KBM-7 (cell line): ENCODE data around the gene GIT1.

ENCODE experiments used
- DNase-seq: peaks from one replicate; pipeline ENCODE4 v3.0.0-alpha.2; 2015
- in situ Hi-C: fragments of 300-500 bp; cut with MboI; formaldehyde crosslinking; loops from 2 replicates; pipeline ENCODE4 v1.14.3; 2020; ENCODE audit warnings: low sequenced_read_pairs, low pct_unique_long_range_greater_than_20kb, mixed read lengths

Gene GIT1

GRCh38 chr17:29585080-29585751, 4.2 kb downstream of the GIT1 start:
- peak; percentile 58 for DNase-seq
- in situ Hi-C loops, result no loop called here

- in situ Hi-C loops, result no loop called here
- peak; percentile 71 for DNase-seq
Measured at GRCh38 chr17:29584452-29585079, 4.9 kb downstream of the GIT1 start.

GRCh38 chr17:29583324-29584248, 5.9 kb downstream of the GIT1 start:
- in situ Hi-C loops, result no loop called here
- DNase-seq, result no peak

- no peak for DNase-seq
- in situ Hi-C loops, result no loop called here
Measured at GRCh38 chr17:29582772-29583171, 6.7 kb downstream of the GIT1 start.

- no peak for DNase-seq
- in situ Hi-C loops, result no loop called here
Measured at GRCh38 chr17:29582254-29582765, 7.1 kb downstream of the GIT1 start.

GRCh38 chr17:29581583-29582253, 7.7 kb downstream of the GIT1 start:
- in situ Hi-C loops, result no loop called here
- DNase-seq, result no peak

- in situ Hi-C loops, result no loop called here
- peak; percentile 92 for DNase-seq
Measured at GRCh38 chr17:29579866-29580771, 9.3 kb downstream of the GIT1 start.

- in situ Hi-C loops, result no loop called here
- DNase-seq, result no peak
Measured at GRCh38 chr17:29578626-29579485, 10.6 kb downstream of the GIT1 start.

- in situ Hi-C loops, result no loop called here
- DNase-seq, result no peak
Measured at GRCh38 chr17:29577385-29578211, 11.8 kb downstream of the GIT1 start.

- no peak for DNase-seq
- in situ Hi-C loops, result no loop called here
Measured at GRCh38 chr17:29577001-29577370, 12.5 kb downstream of the GIT1 start.

GRCh38 chr17:29576214-29577000, 13.0 kb downstream of the GIT1 start:
- DNase-seq, result no peak
- in situ Hi-C loops, result no loop called here

- in situ Hi-C loops, result no loop called here
- no peak for DNase-seq
Measured at GRCh38 chr17:29575511-29576213, 13.8 kb downstream of the GIT1 start.

GRCh38 chr17:29574732-29575510, 14.5 kb downstream of the GIT1 start:
- in situ Hi-C loops, result loop anchor here (25.0 kb wide), 1 partner anchor 438 kb away; no protein-coding TSS in a partner anchor
- DNase-seq, result no peak

GRCh38 chr17:29573871-29574731, 15.3 kb downstream of the GIT1 start:
- in situ Hi-C loops, result loop anchor here (25.0 kb wide), 1 partner anchor 437 kb away; no protein-coding TSS in a partner anchor
- no peak for DNase-seq
